HEK293T (cell line): ENCODE data around the gene DBH.

Source experiments
- ARNT ChIP-seq: fragments of 450-650 bp; IDR thresholded peaks from 2 replicates; pipeline ENCODE4 v1.6.1; 2017; ENCODE audit warnings: mild to moderate bottlenecking
- BHLHE40 ChIP-seq: fragments of 450-650 bp; IDR thresholded peaks from 2 replicates; pipeline ENCODE4 v1.6.1; 2016; ENCODE audit warnings: mild to moderate bottlenecking, moderate library complexity, borderline replicate concordance
- CTBP1 ChIP-seq: fragments of 450-650 bp; IDR thresholded peaks from 2 replicates; pipeline ENCODE4 v1.6.1; 2016; ENCODE audit warnings: borderline replicate concordance
- ELF4 ChIP-seq: fragments of 450-650 bp; IDR thresholded peaks from 2 replicates; pipeline ENCODE4 v1.6.1; 2017; ENCODE audit warnings: antibody characterized with exemption
- FOXA1 ChIP-seq: fragments of 450-650 bp; IDR thresholded peaks from 2 replicates; pipeline ENCODE4 v1.6.1; 2016; ENCODE audit warnings: mild to moderate bottlenecking
- FOXK2 ChIP-seq: fragments of 450-650 bp; IDR thresholded peaks from 2 replicates; pipeline ENCODE4 v1.6.1; 2016; ENCODE audit warnings: mild to moderate bottlenecking
- FOXM1 ChIP-seq: fragments of 450-650 bp; IDR thresholded peaks from 2 replicates; pipeline ENCODE4 v1.6.1; 2017; ENCODE audit warnings: mild to moderate bottlenecking, borderline replicate concordance
- HDGF ChIP-seq: fragments of 450-650 bp; IDR thresholded peaks from 2 replicates; pipeline ENCODE4 v1.6.1; 2017; ENCODE audit warnings: antibody characterized with exemption, borderline replicate concordance
- L3MBTL2 ChIP-seq: fragments of 450-650 bp; conservative IDR thresholded peaks from 2 replicates; pipeline ENCODE4 v1.6.1; 2016; ENCODE audit warnings: mild to moderate bottlenecking
- NFRKB ChIP-seq: fragments of 450-650 bp; IDR thresholded peaks from 2 replicates; pipeline ENCODE4 v1.6.1; 2016; ENCODE audit warnings: mild to moderate bottlenecking, moderate library complexity
- SP1 ChIP-seq: fragments of 450-650 bp; IDR thresholded peaks from 2 replicates; pipeline ENCODE4 v1.6.1; 2017
- SUZ12 ChIP-seq: fragments of 450-650 bp; IDR thresholded peaks from 2 replicates; pipeline ENCODE4 v1.6.1; 2016; ENCODE audit warnings: mild to moderate bottlenecking
- TARDBP ChIP-seq: fragments of 450-650 bp; IDR thresholded peaks from 2 replicates; pipeline ENCODE4 v1.6.1; 2016
- TF ChIP-seq, protein P1 (sequence below): fragments of 450-650 bp; IDR thresholded peaks from 2 replicates; pipeline ENCODE4 v1.6.1; 2016

- TF ChIP-seq ELF4 (no peak), CTBP1 (no peak), SUZ12 (no peak), L3MBTL2 (no peak), NFRKB (no peak), TARDBP (no peak), SP1 (no peak), FOXM1 (no peak), FOXK2 (no peak), BHLHE40 (no peak), HDGF (no peak), ARNT (no peak), FOXA1 (no peak)
- TF ChIP-seq, protein P1, sequence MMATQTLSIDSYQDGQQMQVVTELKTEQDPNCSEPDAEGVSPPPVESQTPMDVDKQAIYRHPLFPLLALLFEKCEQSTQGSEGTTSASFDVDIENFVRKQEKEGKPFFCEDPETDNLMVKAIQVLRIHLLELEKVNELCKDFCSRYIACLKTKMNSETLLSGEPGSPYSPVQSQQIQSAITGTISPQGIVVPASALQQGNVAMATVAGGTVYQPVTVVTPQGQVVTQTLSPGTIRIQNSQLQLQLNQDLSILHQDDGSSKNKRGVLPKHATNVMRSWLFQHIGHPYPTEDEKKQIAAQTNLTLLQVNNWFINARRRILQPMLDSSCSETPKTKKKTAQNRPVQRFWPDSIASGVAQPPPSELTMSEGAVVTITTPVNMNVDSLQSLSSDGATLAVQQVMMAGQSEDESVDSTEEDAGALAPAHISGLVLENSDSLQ = no peak
Measured at GRCh38 chr9:133604856-133605255, 31.3 kb upstream of the DBH start.
